Erythroblast (primary cell): ENCODE results near the gene HAPLN3.

Experiments used
- GATA1 ChIP-seq: IDR thresholded peaks from 2 replicates; pipeline ENCODE4 v1.6.1; 2011; ENCODE audit warnings: low read depth, mild to moderate bottlenecking, control low read depth, low read length, moderate library complexity
- POLR2A ChIP-seq: IDR thresholded peaks from 2 replicates; pipeline ENCODE4 v1.6.1; 2011; ENCODE audit warnings: mild to moderate bottlenecking, low read length

DNA sequence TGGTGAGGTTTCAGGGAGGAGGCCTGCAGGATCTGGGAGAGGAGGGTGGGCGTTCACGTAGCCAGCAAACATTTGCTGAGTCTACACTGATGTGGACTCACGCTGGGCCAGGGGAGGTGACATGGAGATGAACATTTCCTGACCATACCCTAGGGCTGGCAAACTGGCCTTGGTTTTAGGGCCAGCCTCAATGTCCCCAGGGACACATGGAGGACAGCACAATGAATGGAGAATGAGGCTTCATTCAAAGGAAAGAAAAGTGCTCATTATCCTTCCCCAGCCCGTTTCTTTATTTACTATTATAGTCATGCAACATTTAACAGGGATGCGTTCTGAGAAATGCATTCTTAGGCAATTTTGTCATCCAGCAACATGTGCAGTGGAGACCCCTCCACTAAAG, 65.3 kb downstream of the HAPLN3 start:
- TF ChIP-seq POLR2A = no peak
- TF ChIP-seq GATA1 = no peak
